GM21447 (cell line): Measurements from ENCODE around the gene NSL1.

ENCODE experiments used
- ATAC-seq: cut with Tn5 transposase; IDR thresholded peaks from one replicate; pipeline ENCODE4 v1.9.1; 2021; ENCODE audit not compliant: unreplicated experiment

NSL1 gene, protein sequence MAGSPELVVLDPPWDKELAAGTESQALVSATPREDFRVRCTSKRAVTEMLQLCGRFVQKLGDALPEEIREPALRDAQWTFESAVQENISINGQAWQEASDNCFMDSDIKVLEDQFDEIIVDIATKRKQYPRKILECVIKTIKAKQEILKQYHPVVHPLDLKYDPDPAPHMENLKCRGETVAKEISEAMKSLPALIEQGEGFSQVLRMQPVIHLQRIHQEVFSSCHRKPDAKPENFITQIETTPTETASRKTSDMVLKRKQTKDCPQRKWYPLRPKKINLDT

DNA sequence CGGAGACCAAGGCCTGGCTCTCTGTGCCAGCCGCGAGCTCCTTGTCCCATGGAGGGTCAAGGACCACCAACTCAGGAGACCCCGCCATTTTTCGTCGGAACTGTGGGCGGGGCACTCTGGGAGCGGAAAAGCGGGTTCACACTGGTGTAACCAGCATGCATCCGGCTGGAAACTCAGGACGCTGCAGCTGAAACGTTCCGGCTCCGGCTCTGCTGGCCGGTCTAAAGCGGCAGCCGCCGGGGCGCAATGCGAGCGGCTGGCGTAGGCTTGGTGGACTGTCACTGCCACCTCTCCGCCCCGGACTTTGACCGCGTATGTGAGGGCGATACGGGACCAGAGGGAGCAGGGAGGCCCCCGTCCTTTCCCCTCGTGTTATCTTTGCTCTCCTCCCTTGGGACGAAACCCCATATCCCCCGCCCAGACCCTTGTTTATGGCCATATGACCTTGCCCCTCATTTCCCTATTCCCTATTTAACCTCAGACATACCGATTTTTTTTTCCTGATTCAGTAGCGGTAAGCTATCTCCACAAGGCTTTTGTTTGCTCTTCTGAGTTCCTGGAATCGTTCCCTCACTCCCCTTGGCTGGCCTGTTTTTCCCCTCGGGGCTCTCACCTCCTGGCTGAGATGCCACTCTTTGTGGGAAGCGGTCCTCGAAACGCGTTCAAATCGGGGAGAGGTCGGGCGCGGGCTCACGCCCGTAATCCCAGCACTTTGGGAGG, at the start of gene NSL1, which contains the start of gene TATDN3:
TSS of gene NSL1 (minus strand) at position 102 of the 720 bp plus-strand sequence. CDS start at position 88, 14 bp downstream.
TSS of gene TATDN3 (plus strand) at position 219 of the 720 bp plus-strand sequence. CDS start at position 247, 28 bp downstream.
- ATAC-seq = peak; percentile 56

DNA sequence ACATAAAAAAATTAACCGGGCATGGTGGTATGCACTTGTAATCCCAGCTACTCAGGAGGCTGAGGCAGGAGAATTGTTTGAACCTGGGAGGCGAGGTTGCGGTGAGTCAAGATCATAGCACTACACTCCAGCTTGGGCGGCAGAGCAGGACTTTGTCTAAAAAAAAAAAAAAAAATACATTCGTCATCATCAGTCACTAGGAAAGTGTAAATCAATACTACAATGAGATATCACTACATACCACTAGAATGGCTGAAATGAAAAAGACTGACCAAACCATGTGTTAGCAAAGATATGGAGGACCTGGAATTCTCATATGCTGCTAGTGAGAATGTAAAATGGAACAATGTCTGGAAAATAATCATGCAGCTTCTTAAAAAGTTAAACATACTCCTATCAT, 46.6 kb upstream of the NSL1 start:
- no peak for ATAC-seq

DNA sequence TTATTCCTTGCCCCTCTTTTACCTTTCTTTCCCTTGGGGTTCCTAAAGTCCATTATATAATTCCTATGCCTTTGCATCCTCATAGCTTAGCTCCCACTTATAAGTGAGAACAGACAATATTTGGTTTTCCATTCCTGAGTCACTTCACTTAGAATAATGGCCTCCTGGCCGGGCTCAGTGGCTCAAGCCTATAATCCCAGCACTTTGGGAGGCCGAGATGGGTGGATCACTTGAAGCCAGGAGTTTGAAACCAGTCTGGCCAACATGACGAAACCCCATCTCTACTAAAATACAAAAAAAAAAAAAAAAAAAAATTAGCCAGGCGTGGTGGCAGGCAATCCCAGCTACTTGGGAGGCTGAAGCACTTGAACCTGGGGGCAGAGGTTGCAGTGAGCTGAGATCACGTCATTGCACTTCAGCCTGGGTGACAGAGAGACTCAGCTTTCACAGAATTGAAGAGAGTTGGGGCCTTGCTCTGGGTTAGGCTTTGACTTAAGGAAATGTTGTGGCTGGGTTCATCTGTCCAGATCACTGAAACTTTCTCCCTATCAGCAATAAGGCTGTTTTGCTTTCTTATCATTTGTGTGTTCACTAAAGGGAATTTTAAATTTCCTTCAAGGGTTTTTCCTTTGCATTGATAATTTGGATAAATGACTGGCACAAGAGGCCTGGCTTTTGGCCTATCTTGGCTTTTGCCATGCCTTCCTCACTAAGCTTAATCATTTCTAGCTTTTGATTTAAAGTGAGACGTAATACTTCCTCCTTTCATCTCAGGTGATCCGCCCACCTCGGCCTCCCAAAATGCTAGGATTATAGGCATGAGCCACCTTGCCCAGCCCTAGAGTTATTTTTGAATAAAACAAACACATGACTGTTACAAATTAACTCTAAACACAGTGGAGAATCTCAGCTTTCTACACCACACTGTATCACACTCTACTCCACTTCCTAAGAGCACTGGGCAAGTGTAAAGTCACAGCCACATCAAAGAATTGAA, 41.9 kb upstream of the NSL1 start:
- peak; percentile 83 for ATAC-seq

DNA sequence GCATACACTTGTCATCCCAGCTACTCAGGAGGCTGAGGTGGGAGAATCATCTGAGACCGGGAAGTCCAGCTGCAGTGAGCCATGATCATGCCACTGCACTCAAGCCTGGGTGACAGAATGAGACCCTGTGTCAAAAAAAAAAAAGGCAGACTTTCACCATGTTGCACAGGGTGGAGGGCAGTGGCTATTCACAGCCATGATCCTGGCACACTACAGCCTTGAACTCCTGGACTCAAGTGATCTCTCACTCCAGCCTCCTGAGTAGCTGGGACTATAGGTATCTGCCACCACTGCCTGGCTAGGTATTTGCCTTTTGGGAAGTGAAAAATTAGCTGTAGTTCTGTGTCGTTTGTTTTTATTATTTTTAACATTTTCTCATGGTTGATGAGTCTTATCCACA, 36.8 kb upstream of the NSL1 start:
- no peak for ATAC-seq

DNA sequence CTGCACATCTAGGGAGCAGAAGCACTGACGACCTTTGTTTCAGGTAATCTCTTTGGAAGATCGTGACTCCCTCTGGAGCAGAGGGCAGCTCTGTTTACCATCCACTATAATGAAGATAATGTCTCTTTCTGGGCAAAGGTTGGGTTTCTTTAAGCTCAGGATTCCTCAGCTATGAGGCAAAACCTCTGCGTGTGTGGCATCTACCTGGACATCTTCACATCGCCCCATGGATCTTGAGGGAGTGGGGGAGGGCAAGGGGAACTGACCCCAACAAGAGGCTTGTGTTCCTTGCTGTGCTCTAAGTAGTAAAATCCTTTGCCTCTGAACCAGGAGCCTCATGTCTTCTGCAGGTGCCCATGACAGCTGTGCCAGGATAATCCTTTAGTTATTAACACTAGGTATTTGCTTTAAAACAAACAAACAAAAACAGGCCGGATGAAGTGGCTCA, 36.3 kb upstream of the NSL1 start:
- no peak for ATAC-seq

DNA sequence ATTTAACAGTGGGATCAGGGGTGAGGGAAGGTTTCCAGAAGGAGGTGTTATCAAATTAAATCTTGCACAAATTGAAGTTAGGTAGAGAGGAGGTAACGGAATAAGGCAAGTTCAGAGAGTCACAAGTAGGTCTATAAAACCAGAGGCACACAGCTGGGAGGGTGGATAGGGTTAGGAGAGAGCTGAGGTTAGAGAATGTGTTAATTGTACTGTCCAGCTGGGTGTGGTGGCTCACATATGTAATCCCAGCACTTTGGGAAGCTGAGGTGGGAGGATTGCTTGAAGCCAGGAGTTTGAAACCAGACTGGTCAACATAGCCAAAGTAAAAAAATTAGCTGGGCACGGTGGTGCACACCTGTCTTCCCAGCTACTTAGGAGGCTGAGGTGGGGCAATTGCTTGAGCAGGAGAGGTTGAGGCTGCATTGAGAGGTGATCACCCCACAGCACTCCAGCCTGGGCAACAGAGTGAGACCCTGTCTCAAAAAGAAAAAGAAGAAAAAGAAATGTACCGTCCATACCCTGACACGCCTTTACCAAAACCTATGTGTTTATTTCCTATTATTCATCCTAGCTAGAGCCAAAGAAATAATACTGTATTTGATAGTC, 35.7 kb upstream of the NSL1 start:
- ATAC-seq = no peak

DNA sequence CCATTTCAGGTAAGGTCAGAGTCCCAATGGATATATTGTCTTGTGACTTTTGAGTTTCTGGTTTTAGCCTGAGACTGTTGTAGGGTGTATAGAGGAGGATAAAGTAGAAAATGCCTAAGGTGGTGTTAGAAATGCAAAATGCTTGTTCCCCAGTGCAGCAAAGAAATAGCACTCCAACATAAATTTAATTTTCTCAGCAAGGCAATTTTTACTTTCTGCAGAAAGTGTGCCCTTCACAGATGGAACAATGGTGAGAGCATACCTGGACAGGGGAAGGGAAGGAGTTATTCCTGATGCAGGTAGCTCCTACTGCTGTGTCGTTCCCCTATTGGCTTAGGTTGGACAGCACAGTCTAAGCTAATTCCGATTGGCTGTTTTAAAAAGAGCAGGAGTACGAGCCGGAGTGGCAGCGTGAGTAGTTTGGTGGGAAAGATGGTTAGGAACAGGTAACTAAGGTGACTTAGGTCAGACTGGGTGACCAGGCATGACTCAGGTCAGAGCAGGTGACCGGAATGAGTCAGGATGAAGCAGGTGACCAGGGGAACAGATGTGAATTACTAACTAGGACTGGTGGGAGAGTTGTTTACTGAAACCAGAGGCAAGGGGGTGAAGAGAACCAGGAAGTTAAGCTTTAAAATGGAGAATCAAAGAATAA, 34.3 kb upstream of the NSL1 start:
- ATAC-seq = no peak

DNA sequence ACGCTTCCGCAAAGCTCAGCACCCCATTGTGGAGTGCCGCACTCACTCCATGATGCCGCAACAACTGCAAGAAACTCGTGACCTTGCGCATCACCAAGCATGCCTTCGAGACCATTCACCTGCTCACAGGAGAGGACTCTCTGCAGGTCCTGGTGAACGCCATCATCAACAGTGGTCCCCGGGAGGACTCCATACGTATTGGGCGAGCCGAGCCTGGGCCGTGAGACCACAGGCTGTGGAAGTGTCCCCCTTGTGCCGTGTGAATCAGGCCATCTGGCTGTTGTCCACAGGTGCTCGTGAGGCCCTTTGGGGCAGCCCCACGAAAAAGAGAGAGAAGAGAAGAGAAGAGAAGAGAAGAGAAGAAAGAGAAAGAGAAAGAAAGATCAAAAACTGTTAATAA, 32.6 kb upstream of the NSL1 start:
- no peak for ATAC-seq

DNA sequence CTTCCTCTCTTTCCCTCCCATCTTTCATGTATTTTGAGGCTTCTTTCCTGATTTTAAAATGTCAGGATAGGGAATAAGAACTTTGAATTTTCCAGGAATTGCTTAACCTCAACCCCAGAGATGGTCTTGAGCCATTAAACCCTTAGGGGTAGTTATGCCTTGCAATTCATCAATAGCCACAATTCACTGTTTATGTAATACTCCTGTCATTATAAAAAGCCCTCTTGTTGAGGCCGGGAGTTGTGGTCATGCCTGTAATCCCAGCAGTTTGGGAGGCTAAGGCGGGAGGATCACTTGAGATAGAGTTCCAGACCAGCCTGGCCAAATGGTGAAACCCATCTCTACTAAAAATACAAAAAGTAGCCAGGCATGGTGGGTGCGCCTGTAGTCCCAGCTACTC, 31.4 kb upstream of the NSL1 start:
- no peak for ATAC-seq

DNA sequence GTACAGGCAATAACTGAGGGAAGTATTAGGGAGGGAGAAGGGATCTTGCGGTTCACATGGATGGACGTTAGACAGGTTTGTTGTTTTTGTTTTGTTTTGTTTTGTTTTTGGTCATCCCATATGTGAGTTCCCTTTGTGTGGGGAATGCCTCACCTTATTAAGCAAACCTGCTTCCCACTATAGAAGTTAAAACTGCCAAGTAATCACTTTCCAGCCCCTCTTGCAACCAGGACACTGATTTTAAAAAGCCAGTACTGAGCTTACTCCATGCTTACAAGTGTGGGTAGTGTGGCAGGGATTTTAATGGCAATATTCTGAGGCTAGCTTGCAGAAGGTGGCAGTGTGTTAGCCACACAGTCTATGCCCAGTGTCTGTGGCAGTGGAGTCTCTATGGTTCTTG, 29.4 kb upstream of the NSL1 start:
- no peak for ATAC-seq

DNA sequence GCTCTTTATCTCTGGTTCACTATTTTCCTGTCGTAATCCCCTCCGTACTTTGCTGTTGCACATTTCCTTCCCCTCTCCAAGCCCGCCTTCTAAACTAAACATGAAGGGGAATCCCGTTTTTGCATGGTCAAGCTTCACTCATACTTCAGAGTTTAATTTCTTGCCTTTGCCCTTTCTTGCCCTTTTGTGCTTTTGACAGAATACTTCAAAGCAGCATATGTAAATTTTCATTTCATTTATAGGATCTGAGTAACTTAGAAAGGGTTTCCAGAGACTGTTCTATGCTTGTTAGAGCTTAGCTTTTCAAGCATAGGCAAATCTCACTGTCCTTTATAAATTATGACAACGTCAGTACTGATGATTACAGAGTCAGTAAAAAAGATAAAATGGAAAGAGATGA, 28.1 kb upstream of the NSL1 start:
- ATAC-seq = no peak

DNA sequence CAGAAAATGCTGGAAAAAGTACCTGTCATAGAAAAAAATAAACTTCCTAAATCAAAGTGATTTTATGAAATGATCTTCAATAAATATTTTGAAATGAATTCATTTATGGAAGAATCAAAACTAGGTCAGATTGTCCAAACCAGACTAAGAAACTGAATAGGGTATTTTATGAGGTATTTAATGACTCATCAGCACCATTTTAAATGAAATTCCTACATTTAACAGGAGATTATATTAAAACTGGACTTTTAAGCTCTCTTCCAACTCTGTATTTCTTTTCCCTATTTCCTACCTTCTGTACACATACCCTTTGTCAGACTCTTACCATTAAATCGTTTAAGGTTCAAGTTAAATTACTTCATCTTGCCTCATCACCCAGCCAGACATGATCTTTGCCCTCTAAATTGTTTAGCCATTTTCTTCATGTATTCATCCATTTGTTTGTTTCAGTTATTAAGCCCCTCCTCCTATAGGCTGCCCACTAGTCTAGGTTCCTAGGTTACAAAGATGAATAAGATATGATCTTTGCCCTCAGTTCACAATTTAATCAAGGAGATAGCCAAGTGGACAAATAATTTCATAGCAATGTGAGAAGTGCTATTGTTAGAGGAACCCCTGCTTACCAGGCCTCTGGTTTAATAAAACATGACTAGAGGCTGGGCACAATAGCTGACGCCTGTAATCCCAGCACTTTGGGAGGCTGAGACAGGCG, 25.1 kb upstream of the NSL1 start:
- ATAC-seq = no peak

DNA sequence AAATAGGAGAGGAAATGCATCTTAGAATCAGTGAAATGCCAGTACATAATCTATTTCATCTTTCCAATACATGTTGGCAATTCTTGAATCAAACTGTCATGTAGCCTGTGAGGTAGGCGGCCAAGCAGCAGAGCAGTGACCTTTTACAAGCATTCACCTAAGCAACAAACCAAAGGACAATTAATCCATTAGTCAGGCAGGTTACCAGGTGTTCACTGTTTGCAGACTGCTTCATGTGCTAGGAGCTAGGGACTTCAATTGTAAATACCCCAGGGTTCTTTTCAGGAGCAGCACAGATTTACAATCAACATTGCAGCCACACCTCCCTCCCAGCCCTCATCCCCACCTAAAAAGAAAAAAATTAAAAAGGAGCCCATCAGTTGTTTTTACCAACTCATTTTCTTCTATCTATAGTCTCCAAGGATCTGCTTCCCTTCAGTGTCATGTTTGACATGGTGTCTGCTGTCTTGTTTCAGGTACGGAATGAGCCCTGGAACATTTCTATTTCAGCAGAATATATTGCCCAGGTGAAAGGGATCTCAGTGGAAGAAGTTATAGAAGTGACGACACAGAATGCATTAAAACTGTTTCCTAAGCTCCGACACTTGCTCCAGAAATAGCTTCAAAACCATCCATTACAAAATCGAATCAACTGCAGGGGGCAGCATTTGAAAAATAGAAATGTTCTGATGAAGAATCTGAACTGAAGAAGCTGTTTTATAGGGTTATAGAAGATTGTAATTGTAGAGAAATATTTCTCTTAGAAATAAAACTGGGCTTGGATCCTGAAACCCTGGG, 23.2 kb upstream of the NSL1 start:
- no peak for ATAC-seq

DNA sequence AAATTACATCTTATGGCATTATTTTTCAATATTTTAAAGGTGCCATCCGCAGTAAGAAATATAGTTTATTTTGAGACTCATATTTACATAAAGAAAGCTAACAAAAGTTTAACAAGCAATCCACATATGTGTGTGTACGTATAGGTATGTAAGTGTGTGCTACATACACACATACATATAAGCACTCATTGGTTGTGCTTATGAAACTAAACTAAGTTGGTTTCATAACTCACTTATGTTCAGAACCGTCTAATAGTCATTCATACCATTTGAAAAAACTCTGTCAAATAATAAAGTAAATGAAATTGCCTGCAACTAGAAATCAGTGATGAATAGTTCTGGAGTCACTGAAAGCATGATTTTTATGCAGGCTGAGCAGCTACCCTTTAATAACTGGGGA, 14.2 kb upstream of the NSL1 start:
- no peak for ATAC-seq

DNA sequence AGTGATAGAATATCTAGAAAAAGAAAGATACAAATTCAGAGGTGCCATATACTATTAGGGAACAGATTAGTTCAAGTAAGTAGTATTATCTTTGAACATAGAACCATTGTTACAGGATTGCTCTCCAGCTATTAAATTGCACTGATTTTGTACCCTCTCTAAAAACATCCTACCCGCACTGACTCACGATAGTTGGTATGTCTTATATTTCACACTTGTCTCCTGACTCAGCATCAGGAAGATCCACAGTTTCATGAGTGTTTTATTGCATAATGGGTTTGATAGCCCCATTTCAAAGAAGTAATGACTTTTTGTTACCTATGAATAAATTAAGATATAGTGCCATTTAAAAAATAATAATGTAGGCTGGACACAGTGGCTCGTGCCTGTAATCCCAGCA, 6.1 kb upstream of the NSL1 start:
- no peak for ATAC-seq

DNA sequence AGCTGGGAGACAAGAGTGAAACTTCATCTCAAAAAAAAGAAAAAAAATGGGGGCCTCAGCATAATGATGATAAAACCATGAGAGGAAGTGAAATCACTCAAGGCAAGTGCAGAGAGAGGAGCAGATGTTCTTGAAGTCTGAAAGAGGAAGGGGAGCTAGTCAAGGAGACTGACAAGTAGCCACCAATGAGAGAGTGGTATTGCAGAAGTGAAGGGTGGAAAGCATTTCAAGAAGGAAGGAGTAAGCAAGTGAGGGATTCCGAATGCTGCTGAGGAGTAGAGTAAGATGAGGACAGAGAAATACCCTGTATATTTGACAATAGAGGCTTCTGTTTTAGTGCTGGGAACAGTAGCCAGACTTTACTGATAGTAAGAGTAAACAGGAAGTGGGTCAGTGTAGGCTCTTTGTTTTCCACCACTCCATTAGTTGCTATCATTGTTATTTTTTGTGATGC, 3.0 kb upstream of the NSL1 start:
- ATAC-seq = peak; percentile 77

DNA sequence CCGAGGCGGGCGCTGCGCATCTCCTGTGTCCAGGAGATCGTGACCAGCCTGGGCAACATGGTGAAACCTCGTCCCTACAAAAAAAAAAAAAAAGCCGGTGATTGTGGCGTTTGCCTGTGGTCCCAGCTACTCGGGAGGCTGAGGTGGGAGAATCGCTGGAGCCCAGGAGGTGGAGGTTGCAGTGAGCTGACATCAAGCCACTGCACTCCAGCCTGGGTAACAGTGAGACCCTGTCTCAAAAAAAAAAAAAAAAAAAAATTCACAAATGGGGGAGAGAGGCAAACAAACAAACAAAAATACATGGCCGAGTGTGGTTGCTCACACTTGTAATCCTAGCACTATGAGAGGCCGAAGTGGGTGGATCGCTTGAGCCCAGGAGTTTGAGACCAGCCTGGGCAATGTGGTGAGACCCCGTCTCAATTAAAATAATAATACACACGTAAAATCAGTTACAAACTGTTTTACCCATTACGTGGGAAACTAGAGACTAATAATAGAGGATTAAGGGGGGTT, 875 bp upstream of the NSL1 start:
- ATAC-seq = no peak

DNA sequence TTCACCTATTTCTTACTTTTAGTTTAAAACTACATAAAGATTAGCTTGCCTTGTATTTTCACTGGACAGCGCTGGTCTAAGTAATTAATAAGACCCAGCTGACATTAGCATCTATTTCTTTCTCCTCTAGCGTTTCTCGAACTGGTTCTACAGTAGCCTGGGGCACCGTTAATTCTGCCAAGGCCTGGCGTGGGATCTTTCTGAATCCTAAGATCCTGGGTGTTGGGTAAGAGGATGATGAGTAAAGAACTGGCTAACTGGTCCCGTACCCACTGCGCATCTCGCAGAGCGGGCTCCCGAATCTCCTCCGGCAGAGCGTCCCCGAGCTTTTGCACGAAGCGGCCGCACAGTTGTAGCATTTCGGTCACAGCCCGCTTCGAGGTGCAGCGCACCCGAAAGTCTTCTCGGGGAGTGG, 309 bp downstream of the NSL1 start:
- ATAC-seq = peak; percentile 23

DNA sequence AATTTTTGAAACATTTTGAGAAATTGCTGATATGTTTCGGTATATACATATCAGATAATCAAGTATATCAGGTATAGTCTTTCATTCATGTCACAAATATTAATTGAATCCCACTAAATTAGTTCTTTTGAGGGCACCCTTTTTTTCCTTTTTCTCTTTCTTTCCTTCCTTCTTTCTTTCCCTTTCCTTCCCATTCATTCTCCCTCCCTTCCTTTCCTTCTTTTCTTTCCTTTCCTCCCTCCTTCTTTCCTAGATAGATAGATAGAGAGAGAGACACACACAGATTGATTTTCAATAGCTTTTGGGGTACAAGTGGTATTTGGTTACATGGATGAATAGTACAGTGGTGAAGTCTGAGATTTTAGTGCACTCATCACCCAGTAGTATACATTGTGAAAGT, 5.7 kb downstream of the NSL1 start:
- ATAC-seq = no peak
